Colonic mucosa (tissue), 4 donors: ENCODE data around the gene CLEC16A. TPM values are rescaled to one million over a fixed set of nuclear protein-coding genes. Genes with fewer than 3 reads are reported as not detected.

Source experiments
- DNase-seq: peaks from one replicate; pipeline ENCODE4 v3.0.0-alpha.2; 2020
- H3K27ac ChIP-seq: fragments of 200-600 bp; one replicate; pipeline ENCODE4 v1.8.0; 2021
- H3K27me3 ChIP-seq: fragments of 200-600 bp; one replicate; pipeline ENCODE4 v1.8.0; 2021
- H3K36me3 ChIP-seq: fragments of 200-600 bp; one replicate; pipeline ENCODE4 v1.8.0; 2021
- H3K4me1 ChIP-seq: fragments of 200-600 bp; one replicate; pipeline ENCODE4 v1.8.0; 2021; ENCODE audit warnings: mild to moderate bottlenecking
- H3K4me3 ChIP-seq: fragments of 200-600 bp; one replicate; pipeline ENCODE4 v1.8.0; 2021
- H3K9ac ChIP-seq, 2 donors: one replicate each; pipeline ENCODE4 v1.7.0; 2013; ENCODE audit warnings: control low read depth in 2 of 2, low read depth in 2 of 2, low read length in 2 of 2
- H3K9me3 ChIP-seq: fragments of 200-600 bp; one replicate; pipeline ENCODE4 v1.8.0; 2021
- intact Hi-C: fragments of 100-400 bp; cut with DNase I; formaldehyde crosslinking; loops from one replicate; pipeline ENCODE4 v1.14.1; 2022
- total RNA-seq, 2 donors: library from RNA; stranded (reverse); fragmentation: NEBNext Ultra II Directional in 1 of 2; extraction: Animal tissue kit (Norgen Biotek cat#: 25700) in 1 of 2; gene quantifications; one replicate each; pipeline ENCODE4 v1.2.1, GENCODE V29; 2021
- TF ChIP-seq, protein P1 (sequence below): fragments of 200-600 bp; IDR thresholded peaks from one replicate; pipeline ENCODE4 v1.8.0; 2022; ENCODE audit warnings: antibody characterized with exemption, mild to moderate bottlenecking
- donor health status: healthy.
- donor health status: DM: no; HTN: no; CAD: no.
- donor health status: DM: no; HTN: no; CAD: no.

Gene CLEC16A
- total RNA-seq, 2 donors from 2014 or later = 24.9 to 29.6 TPM

DNA sequence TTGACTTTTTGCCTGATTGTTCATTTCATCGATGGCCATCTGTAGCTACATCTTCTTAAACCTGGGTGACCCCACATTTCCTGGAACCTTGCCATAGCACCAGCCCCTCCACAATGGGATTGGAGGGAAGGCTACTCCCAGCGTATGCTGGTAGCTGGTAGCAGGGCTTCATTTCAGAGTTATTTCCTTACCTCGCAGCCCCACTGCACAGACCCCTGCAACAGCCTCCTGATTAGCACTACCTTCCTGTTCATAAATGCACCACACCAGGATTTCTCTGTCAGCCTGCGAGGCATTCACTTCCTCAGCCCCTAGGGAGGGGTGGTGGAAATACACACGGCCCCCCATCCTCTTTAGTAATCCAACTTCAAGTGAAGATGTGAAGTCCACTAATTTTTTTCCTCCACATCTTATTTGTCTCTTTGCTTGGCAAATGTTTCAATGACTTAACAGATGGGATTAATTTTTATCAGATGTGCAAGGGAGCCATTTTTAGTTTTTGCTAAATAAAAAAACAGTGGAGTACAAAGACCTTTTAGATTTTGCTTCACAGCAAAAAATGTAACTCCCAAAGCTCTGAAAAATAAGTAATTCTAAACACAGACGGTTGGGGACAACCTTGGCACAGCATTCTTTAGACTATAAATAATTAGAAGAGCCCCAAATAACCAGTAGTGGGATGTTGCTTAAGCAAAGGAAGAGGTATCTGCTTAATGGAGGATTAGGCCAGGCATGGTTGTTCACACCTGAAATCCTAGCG is 76.6 kb downstream of the CLEC16A start:
- no peaks in the 10 kb centered on the region for H3K36me3 ChIP-seq
- H3K9me3 ChIP-seq = no peaks in the 10 kb centered on the region
- peaks cover 14% of the 10 kb centered on the region for H3K4me1 ChIP-seq
- H3K27ac ChIP-seq = no peak overlapping the region
- H3K9ac ChIP-seq = no peak overlapping the region
- H3K27me3 ChIP-seq = no peaks in the 10 kb centered on the region
- intact Hi-C loops = no loop called here
- no peak overlapping the region for H3K4me3 ChIP-seq
- DNase-seq = no peak
- TF ChIP-seq, protein P1, sequence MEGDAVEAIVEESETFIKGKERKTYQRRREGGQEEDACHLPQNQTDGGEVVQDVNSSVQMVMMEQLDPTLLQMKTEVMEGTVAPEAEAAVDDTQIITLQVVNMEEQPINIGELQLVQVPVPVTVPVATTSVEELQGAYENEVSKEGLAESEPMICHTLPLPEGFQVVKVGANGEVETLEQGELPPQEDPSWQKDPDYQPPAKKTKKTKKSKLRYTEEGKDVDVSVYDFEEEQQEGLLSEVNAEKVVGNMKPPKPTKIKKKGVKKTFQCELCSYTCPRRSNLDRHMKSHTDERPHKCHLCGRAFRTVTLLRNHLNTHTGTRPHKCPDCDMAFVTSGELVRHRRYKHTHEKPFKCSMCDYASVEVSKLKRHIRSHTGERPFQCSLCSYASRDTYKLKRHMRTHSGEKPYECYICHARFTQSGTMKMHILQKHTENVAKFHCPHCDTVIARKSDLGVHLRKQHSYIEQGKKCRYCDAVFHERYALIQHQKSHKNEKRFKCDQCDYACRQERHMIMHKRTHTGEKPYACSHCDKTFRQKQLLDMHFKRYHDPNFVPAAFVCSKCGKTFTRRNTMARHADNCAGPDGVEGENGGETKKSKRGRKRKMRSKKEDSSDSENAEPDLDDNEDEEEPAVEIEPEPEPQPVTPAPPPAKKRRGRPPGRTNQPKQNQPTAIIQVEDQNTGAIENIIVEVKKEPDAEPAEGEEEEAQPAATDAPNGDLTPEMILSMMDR = no peak

DNA sequence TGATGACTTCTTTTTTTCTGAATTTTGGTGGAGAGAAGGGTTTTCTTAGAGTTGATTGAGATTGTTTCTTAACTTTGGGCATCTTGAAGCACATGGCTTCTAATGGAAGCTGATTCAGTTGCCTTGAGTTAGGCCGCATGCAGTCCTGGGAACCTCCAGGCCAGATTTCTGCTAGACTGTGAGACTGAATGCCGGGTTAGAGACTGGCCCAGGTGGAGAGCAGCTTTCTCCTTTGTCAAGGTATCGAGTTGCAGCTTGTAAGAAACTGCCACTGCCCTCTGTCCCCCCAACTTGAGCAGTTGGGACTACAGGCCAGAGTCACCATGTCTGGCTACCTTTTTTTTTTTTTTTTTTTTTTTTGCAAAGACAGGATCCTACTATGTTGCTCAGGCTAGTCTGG is 77.6 kb downstream of the CLEC16A start:
- Histone ChIP-seq H3K9ac (no peak overlapping the region), H3K27ac (no peak overlapping the region), H3K36me3 (no peaks in the 10 kb centered on the region), H3K4me1 (peaks cover 6% of the 10 kb centered on the region), H3K4me3 (no peak overlapping the region), H3K27me3 (no peaks in the 10 kb centered on the region), H3K9me3 (no peaks in the 10 kb centered on the region)
- intact Hi-C loops = no loop called here
- TF ChIP-seq, protein P1 = no peak
- no peak for DNase-seq

DNA sequence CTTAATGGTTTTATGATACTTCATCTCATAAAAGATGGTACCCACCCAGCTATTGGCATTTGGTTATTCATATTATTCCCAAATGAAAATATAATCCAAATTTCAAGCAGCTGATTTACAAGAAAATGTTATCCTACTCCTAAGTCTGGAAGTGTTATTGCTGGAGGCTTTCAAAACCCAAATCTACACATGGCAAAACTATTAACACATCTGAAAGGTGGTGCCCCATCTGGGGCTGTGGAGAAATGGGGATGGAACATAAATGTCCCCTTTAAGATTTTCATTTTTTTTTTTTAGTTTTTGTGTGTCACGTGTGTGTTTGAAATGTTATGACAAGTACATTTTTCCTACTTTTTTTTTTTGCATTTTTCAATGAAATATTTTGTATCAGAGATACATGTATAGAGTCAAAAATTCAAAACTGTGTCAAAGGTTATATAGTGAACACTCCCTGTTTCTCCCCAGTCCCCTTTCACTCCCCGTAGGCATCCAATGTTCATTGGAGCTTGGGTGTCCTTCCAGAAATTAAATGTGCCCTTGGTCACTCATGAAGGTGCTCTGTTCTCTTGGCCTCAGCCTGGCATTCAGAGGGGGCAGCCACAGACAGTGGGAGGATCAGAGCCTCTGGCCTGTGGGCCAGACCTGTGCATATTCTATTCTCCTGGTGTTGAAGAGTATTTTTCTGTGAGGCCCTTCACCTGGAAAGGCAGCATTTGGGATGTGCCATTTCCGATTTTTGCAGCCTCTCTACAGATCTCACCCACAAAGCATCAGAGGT is 79.1 kb downstream of the CLEC16A start:
- TF ChIP-seq, protein P1 = no peak
- intact Hi-C loops = no loop called here
- no peaks in the 10 kb centered on the region for H3K27me3 ChIP-seq

DNA sequence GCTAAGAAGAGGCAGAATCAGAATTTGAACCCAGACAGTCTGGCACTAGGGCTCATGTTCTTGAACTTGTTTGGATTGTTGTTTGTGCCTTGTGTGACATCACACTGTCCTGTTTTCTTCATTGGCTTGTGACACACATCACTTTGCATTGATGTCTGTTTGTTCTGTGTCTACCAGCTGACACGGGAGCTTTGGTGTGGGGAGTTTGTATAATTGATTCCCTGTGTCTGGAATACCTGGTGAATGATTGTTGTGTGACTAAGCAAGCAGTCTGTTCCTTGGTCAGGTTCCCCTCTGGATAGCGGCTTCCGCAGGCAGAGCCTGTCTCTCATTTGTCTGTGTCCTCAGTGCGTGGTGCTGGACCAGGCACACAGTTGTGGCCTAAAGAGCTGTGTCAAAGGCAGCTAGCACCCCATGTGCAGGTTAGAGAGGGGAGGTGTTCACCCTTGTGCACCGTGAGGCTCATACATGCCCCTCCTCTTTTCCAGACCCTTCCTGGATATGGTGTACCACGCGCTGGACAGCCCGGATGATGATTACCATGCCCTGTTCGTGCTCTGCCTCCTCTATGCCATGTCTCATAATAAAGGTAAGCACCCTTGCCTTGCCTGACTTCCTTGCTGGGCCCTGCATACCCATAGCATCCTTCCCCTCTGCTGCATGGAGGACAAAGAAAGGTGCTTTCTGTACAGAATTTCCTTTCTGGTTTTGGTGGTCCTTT is 80.1 kb downstream of the CLEC16A start:
- Histone ChIP-seq H3K4me3 (no peak overlapping the region), H3K4me1 (peaks cover 6% of the 10 kb centered on the region), H3K27me3 (no peaks in the 10 kb centered on the region), H3K9ac (no peak overlapping the region), H3K36me3 (no peaks in the 10 kb centered on the region), H3K9me3 (no peaks in the 10 kb centered on the region), H3K27ac (no peak overlapping the region)
- TF ChIP-seq, protein P1 = no peak
- no peak for DNase-seq
- intact Hi-C loops = no loop called here

More for the DNA sequence above, 79.1 kb downstream of the CLEC16A start:
- H3K9me3 ChIP-seq = no peaks in the 10 kb centered on the region
- no peak overlapping the region for H3K27ac ChIP-seq
- H3K9ac ChIP-seq = no peak overlapping the region
- peaks cover 6% of the 10 kb centered on the region for H3K4me1 ChIP-seq
- no peak for DNase-seq
- no peak overlapping the region for H3K4me3 ChIP-seq
- no peaks in the 10 kb centered on the region for H3K36me3 ChIP-seq

DNA sequence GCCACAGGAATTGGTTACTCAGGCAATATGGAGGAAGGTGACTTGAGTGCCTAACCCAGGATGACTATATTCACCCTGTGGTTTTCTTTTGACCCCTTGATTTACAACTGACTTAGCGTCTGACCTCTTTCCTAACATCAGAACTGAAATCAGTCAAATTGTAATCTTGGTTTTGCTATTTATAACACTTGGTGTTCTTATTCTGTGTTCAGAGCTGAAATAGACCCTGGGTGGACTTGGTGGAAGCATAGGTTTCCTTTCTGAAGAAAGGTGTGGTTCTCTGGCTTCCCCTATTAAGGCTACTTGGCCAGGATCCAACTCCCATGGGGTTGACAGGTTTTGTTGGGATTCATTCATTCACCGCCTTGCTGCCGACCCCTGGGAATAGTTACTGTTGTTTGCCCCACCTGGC is 80.8 kb downstream of the CLEC16A start:
- Histone ChIP-seq H3K4me1 (peaks cover 6% of the 10 kb centered on the region), H3K27ac (no peak overlapping the region), H3K4me3 (no peak overlapping the region), H3K9ac (no peak overlapping the region), H3K36me3 (no peaks in the 10 kb centered on the region), H3K9me3 (no peaks in the 10 kb centered on the region), H3K27me3 (no peaks in the 10 kb centered on the region)
- intact Hi-C loops = no loop called here
- TF ChIP-seq, protein P1 = no peak
- DNase-seq = no peak
